Keratinocyte (primary cell): ENCODE results near the gene ITPKB. TPM values are rescaled to one million over a fixed set of nuclear protein-coding genes. Genes with fewer than 3 reads are reported as not detected.

Source experiments
- DNase-seq: peaks from one replicate; pipeline ENCODE4 v3.0.0-alpha.2; 2011; ENCODE audit warnings: low read depth, missing footprints, low spot score
- FAIRE-seq: peaks from 2 replicates; lab custom pipeline; 2011; peaks lifted over from hg19 to GRCh38; lab: Jason Lieb, UNC
- H2AFZ ChIP-seq: 2 replicates; pipeline ENCODE4 v1.6.0; 2012; ENCODE audit warnings: low read length, control low read depth, inconsistent platforms; ENCODE audit not compliant: control insufficient read depth
- H3K27ac ChIP-seq: 2 replicates; pipeline ENCODE4 v1.5.1; 2011; ENCODE audit warnings: low read length; ENCODE audit not compliant: control insufficient read depth, insufficient read depth
- H3K27me3 ChIP-seq: 3 replicates; pipeline ENCODE4 v1.6.0; 2011; ENCODE audit warnings: low read length; ENCODE audit not compliant: control insufficient read depth, insufficient read depth; ENCODE audit errors: extremely low read depth
- H3K36me3 ChIP-seq, 2 experiments: 2 replicates in 1 of 2; 3 replicates in 1 of 2; pipeline ENCODE4 v1.5.1; 2011; ENCODE audit warnings: low read length in 2 of 2, mild to moderate bottlenecking in 1 of 2; ENCODE audit not compliant: control insufficient read depth in 2 of 2, insufficient read depth in 2 of 2; ENCODE audit errors: extremely low read depth in 1 of 2
- H3K4me1 ChIP-seq: 3 replicates; pipeline ENCODE4 v1.5.1; 2011; ENCODE audit warnings: low read length; ENCODE audit not compliant: control insufficient read depth, insufficient read depth; ENCODE audit errors: extremely low read depth
- H3K4me2 ChIP-seq: 3 replicates; pipeline ENCODE4 v1.6.0; 2011; ENCODE audit warnings: low read depth, low read length; ENCODE audit not compliant: control insufficient read depth, insufficient read depth; ENCODE audit errors: extremely low read depth
- H3K4me3 ChIP-seq, 3 experiments: fragments of 200-600 bp in 1 of 3; sonication (generic) in 1 of 3; 2 replicates in 2 of 3; 3 replicates in 1 of 3; pipeline ENCODE4 v1.5.1; 2011 to 2016; ENCODE audit warnings: low read length in 3 of 3, mild to moderate bottlenecking in 3 of 3, control low read depth in 2 of 3, inconsistent platforms in 1 of 3, low read depth in 1 of 3, mixed read lengths in 1 of 3, mixed run types in 1 of 3, moderate library complexity in 1 of 3; ENCODE audit not compliant: control insufficient read depth in 2 of 3, insufficient read depth in 2 of 3; ENCODE audit errors: extremely low read depth in 1 of 3
- H3K79me2 ChIP-seq: 2 replicates; pipeline ENCODE4 v1.6.0; 2012; ENCODE audit warnings: low read length; ENCODE audit not compliant: control insufficient read depth, insufficient read depth
- H3K9ac ChIP-seq: 3 replicates; pipeline ENCODE4 v1.6.0; 2011; ENCODE audit warnings: low read length; ENCODE audit not compliant: control insufficient read depth, insufficient read depth; ENCODE audit errors: extremely low read depth
- H3K9me1 ChIP-seq: 3 replicates; pipeline ENCODE4 v1.6.0; 2011; ENCODE audit warnings: low read length; ENCODE audit not compliant: control insufficient read depth, insufficient read depth; ENCODE audit errors: extremely low read depth
- H3K9me3 ChIP-seq: 2 replicates; pipeline ENCODE4 v1.5.1; 2012; ENCODE audit warnings: low read depth, low read length; ENCODE audit not compliant: control insufficient read depth
- H4K20me1 ChIP-seq: 3 replicates; pipeline ENCODE4 v1.6.0; 2011; ENCODE audit warnings: low read length; ENCODE audit not compliant: control insufficient read depth, insufficient read depth; ENCODE audit errors: extremely low read depth
- CTCF ChIP-seq, 3 experiments: IDR thresholded peaks in 1 of 3; conservative IDR thresholded peaks in 1 of 3; optimal IDR thresholded peaks in 1 of 3; 2 replicates in 2 of 3; 3 replicates in 1 of 3; pipeline versions ENCODE3 to v1.5.1; 2011; ENCODE audit warnings: low read length in 3 of 3, mild to moderate bottlenecking in 3 of 3, moderate library complexity in 2 of 3, control low read depth in 1 of 3, inconsistent platforms in 1 of 3; ENCODE audit not compliant: insufficient read depth in 2 of 3; ENCODE audit errors: extremely low read depth in 1 of 3
- EZH2 ChIP-seq: IDR thresholded peaks from one replicate; pipeline ENCODE4 v1.6.1; 2012; ENCODE audit warnings: inconsistent platforms, mild to moderate bottlenecking, low read length, moderate library complexity
- dilution Hi-C: fragments of 300-500 bp; cut with MboI; formaldehyde crosslinking; loops from one replicate; pipeline ENCODE4 v1.7.0; 2020; ENCODE audit warnings: low sequenced_read_pairs; ENCODE audit not compliant: extremely low pct_ligation_motif_present
- polyA plus RNA-seq, 5 experiments: library from polyadenylated mRNA; depleted of rRNA in 3 of 5; stranded (reverse) in 3 of 5; stranded (forward) in 1 of 5; unstranded in 1 of 5; fragments of >200 nt; gene quantifications; 1 replicate in 1 of 5; 2 replicates in 3 of 5; 3 replicates in 1 of 5; pipeline versions ENCODE4 v1.2.1 to v1.2.3, GENCODE V29; 2011 to 2012; ENCODE audit warnings: missing spikeins in 2 of 5, low read depth in 1 of 5, low replicate concordance in 1 of 5

Gene ITPKB
- polyA plus RNA-seq, 1 donor (not counting 4 experiments of a cell fraction or from before 2014, with no cell fraction given): 3.2 TPM

GRCh38 chr1:226586650-226587422, 152.2 kb downstream of the ITPKB start:
- no peaks in the 10 kb centered on the region for H4K20me1 ChIP-seq
- no peaks in the 10 kb centered on the region for H3K9me3 ChIP-seq
- peaks cover 7% of the 10 kb centered on the region for H3K27me3 ChIP-seq
- no peak overlapping the region for H3K27ac ChIP-seq
- H3K36me3 ChIP-seq: no peaks in the 10 kb centered on the region
- TF ChIP-seq CTCF (optimal IDR thresholded peaks at IDR 0.05 in 1 of 3, IDR thresholded peaks at IDR 0.05 in 1 of 3, conservative IDR thresholded peaks at IDR 0.05 in 1 of 3; ENCODE audit: extremely low read depth in 1 of 3, insufficient read depth in 2 of 3, low read length in 3 of 3): no peak
- TF ChIP-seq EZH2: no peak
- no peak for FAIRE-seq
- no peak overlapping the region for H3K4me2 ChIP-seq
- dilution Hi-C loops: no loop called here
- H3K9me1 ChIP-seq: no peaks in the 10 kb centered on the region
- H3K4me1 ChIP-seq: no peaks in the 10 kb centered on the region
- no peak overlapping the region for H3K9ac ChIP-seq
- no peak overlapping the region for H3K4me3 ChIP-seq
- H3K79me2 ChIP-seq: no peaks in the 10 kb centered on the region
- H2AFZ ChIP-seq: no peak overlapping the region
- no peak for DNase-seq

- dilution Hi-C loops: no loop called here
- no peak overlapping the region for H3K27ac ChIP-seq
Observed at GRCh38 chr1:226586116-226586515, 153.0 kb downstream of the ITPKB start.

More at GRCh38 chr1:226586116-226586515, 153.0 kb downstream of the ITPKB start:
- FAIRE-seq (no peak), DNase-seq (no peak)
- no peak overlapping the region for H3K4me2 ChIP-seq
- H3K79me2 ChIP-seq: no peaks in the 10 kb centered on the region
- no peak overlapping the region for H3K4me3 ChIP-seq
- no peak overlapping the region for H2AFZ ChIP-seq
- H3K4me1 ChIP-seq: no peaks in the 10 kb centered on the region
- H3K9me1 ChIP-seq: no peaks in the 10 kb centered on the region
- no peaks in the 10 kb centered on the region for H4K20me1 ChIP-seq
- H3K36me3 ChIP-seq: no peaks in the 10 kb centered on the region
- H3K9ac ChIP-seq: no peak overlapping the region
- H3K9me3 ChIP-seq: no peaks in the 10 kb centered on the region
- H3K27me3 ChIP-seq: peaks cover 7% of the 10 kb centered on the region
- TF ChIP-seq CTCF (optimal IDR thresholded peaks at IDR 0.05 in 1 of 3, IDR thresholded peaks at IDR 0.05 in 1 of 3, conservative IDR thresholded peaks at IDR 0.05 in 1 of 3; ENCODE audit: extremely low read depth in 1 of 3, insufficient read depth in 2 of 3, low read length in 3 of 3) (no peak), EZH2 (no peak)
